Measurements from ENCODE around the gene POLR2B. TPM values are rescaled to one million over a fixed set of nuclear protein-coding genes. Genes with fewer than 3 reads are reported as not detected.

The POLR2B gene
- total RNA-seq, 1 donor from 2014 or later = 67.8 TPM

- ATAC-seq = no peak
- peaks cover 59% of the 10 kb centered on the region for H3K36me3 ChIP-seq
- TF ChIP-seq CTCF (IDR thresholded peaks at IDR 0.05) = no peak
Observed at GRCh38 chr4:56986192-56986591, 7.5 kb downstream of the POLR2B start.

GRCh38 chr4:56986952-56987351 is 8.3 kb downstream of the POLR2B start:
- TF ChIP-seq CTCF (IDR thresholded peaks at IDR 0.05) = no peak
- intact Hi-C loops (cut with DNase I) = no loop called here
- Histone ChIP-seq H3K27me3 (ENCODE audit: low read depth) (no peaks in the 10 kb centered on the region), H3K27ac (no peak overlapping the region), H3K4me1 (peaks cover 9% of the 10 kb centered on the region), H3K4me3 (no peak overlapping the region), H3K9me3 (no peaks in the 10 kb centered on the region), H3K36me3 (peaks cover 67% of the 10 kb centered on the region)
- DNase-seq (no peak), ATAC-seq (no peak)

More at GRCh38 chr4:56986192-56986591, 7.5 kb downstream of the POLR2B start:
- Histone ChIP-seq H3K27ac (no peak overlapping the region), H3K27me3 (ENCODE audit: low read depth) (no peaks in the 10 kb centered on the region), H3K4me1 (peaks cover 17% of the 10 kb centered on the region), H3K4me3 (no peak overlapping the region), H3K9me3 (no peaks in the 10 kb centered on the region)
- intact Hi-C loops (cut with DNase I) = no loop called here
- no peak for DNase-seq

- DNase-seq (no peak), ATAC-seq (no peak)
- Histone ChIP-seq H3K9me3 (no peaks in the 10 kb centered on the region), H3K4me3 (no peak overlapping the region), H3K36me3 (peaks cover 94% of the 10 kb centered on the region), H3K27ac (no peak overlapping the region), H3K27me3 (ENCODE audit: low read depth) (no peaks in the 10 kb centered on the region), H3K4me1 (peaks cover 5% of the 10 kb centered on the region)
- intact Hi-C loops (cut with DNase I) = no loop called here
- TF ChIP-seq CTCF (IDR thresholded peaks at IDR 0.05) = no peak
Observed at GRCh38 chr4:56990109-56990905, 11.6 kb downstream of the POLR2B start.

- intact Hi-C loops (cut with DNase I) = no loop called here
- peak; percentile 41 to 46 for ATAC-seq
- Histone ChIP-seq H3K27me3 (ENCODE audit: low read depth) (no peaks in the 10 kb centered on the region), H3K27ac (peak overlapping the region; percentile 18), H3K4me1 (peaks cover 12% of the 10 kb centered on the region), H3K9me3 (no peaks in the 10 kb centered on the region), H3K4me3 (no peak overlapping the region), H3K36me3 (peaks cover 94% of the 10 kb centered on the region)
- no peak for TF ChIP-seq CTCF (IDR thresholded peaks at IDR 0.05)
- DNase-seq = no peak
Observed at GRCh38 chr4:56995525-56995924, 16.8 kb downstream of the POLR2B start.

- intact Hi-C loops (cut with DNase I) = no loop called here
- Histone ChIP-seq H3K9me3 (no peaks in the 10 kb centered on the region), H3K27ac (no peak overlapping the region), H3K4me1 (peaks cover 12% of the 10 kb centered on the region), H3K27me3 (ENCODE audit: low read depth) (no peaks in the 10 kb centered on the region), H3K36me3 (peaks cover 91% of the 10 kb centered on the region), H3K4me3 (no peak overlapping the region)
- DNase-seq (no peak), ATAC-seq (no peak)
- no peak for TF ChIP-seq CTCF (IDR thresholded peaks at IDR 0.05)
Observed at GRCh38 chr4:56999751-57000150, 21.1 kb downstream of the POLR2B start.

Data from lower lobe of right lung (tissue), 2 donors.